Measurements from ENCODE around the gene ADAM19.

The ADAM19 gene

DNA sequence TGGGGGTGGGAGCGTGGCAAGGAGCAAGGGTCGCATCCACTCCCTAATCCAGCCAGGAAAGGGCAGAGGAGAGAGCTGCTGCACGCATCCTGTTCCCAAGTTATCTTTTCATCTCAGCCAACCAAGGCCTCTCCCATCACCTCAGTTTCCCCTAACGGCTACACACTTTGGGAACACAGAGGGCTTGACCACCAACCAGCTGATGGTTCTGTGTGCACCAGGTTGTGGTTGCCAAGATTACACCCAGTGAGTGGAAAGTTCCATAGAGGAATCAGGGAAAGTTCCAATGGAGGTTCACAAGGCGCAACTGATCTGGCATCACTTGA is 53.9 kb downstream of the ADAM19 start:
- Histone ChIP-seq H3K36me3 (ENCODE audit: control insufficient read depth, insufficient read depth, low read length, severe bottlenecking) (no peaks in the 10 kb centered on the region), H3K9me3 (ENCODE audit: control insufficient read depth, low read length) (no peaks in the 10 kb centered on the region), H3K4me1 (ENCODE audit: control insufficient read depth, insufficient read depth, low read length) (peaks cover 19% of the 10 kb centered on the region), H3K27me3 (replicated peaks; ENCODE audit: control insufficient read depth, insufficient read depth, low read length) (no peaks in the 10 kb centered on the region), H3K4me3 (ENCODE audit: low read length) (no peak overlapping the region), H3K9ac (ENCODE audit: low read length) (no peak overlapping the region)
- DNase-seq (ENCODE audit: low read depth), result no peak

DNA sequence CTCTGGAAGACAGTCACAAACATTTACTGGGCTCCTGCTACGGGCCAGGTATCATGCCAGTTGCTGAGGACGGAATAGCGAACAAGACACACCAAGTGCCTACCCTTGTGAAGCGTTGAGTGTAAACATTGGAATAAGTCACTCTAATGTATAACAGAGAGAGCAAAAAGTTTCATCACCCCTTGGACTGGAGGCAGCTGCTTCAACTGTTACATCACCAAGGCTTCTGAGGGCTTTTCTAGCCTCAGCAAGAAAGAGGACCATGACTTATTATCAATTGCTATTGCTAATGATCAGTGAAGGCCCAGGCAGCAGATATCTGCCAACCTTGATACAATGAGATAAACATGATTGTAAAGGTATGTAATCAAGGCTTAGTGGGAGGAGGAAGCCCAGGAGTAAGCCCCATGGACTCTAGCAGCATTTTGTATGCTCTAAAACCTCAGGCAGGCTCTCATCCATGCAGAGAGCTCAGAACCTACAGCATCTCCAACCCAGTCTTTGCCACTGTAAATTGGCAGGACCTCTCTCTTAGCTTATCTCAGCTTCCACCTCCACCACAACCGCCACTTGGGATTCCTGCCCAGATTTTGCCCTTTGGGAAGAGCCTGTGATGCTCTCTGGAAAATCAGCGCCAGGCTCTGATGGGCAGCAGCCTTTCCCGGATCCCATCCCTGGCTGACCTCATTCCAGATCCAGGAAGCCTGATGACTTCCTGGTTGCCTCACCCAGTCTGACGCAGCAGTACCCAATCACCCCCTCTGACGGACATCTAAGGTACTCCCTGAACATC is 54.5 kb downstream of the ADAM19 start:
- peak; percentile 64 for DNase-seq (ENCODE audit: low read depth)
- no peaks in the 10 kb centered on the region for H3K27me3 ChIP-seq (replicated peaks; ENCODE audit: control insufficient read depth, insufficient read depth, low read length)
- no peak overlapping the region for H3K4me3 ChIP-seq (ENCODE audit: low read length)
- H3K4me1 ChIP-seq (ENCODE audit: control insufficient read depth, insufficient read depth, low read length), result peaks cover 24% of the 10 kb centered on the region
- no peak overlapping the region for H3K9ac ChIP-seq (ENCODE audit: low read length)
- no peaks in the 10 kb centered on the region for H3K36me3 ChIP-seq (ENCODE audit: control insufficient read depth, insufficient read depth, low read length, severe bottlenecking)
- H3K9me3 ChIP-seq (ENCODE audit: control insufficient read depth, low read length), result no peaks in the 10 kb centered on the region

DNA sequence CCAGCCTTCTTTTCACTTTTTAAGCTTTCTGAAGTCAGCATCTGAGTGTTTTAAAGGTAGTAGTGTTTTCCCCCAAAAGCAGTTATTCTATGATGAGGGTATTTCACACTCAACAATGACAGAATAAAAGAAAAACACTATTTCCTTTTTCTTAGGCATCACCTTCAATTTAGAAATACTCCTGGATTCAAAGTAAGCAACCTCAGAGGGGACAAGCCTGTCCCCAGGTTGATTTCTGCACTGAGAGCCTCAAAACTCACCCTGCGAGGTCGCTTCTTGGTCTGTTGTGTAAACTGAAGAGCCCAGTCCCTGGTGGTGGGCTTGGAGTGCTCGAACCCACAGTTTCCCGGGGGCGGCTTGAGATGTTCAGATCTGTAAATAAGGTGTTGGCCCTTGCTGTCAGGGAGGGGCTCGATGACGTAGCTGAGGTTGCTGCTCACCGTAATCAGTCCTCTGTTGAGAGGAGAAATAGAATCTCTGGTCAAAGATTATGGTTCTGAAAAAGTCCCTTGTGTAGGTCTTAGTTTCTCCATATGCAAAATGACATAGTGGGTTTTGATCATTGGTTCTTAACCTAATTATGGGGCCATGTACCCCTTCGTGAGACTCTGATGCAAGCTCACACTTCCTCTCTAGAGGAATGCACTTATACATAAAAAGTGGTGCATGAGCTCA is 55.9 kb downstream of the ADAM19 start:
- Histone ChIP-seq H3K27me3 (replicated peaks; ENCODE audit: control insufficient read depth, insufficient read depth, low read length) (no peaks in the 10 kb centered on the region), H3K9ac (ENCODE audit: low read length) (no peak overlapping the region), H3K36me3 (ENCODE audit: control insufficient read depth, insufficient read depth, low read length, severe bottlenecking) (no peaks in the 10 kb centered on the region), H3K9me3 (ENCODE audit: control insufficient read depth, low read length) (no peaks in the 10 kb centered on the region), H3K4me1 (ENCODE audit: control insufficient read depth, insufficient read depth, low read length) (peaks cover 29% of the 10 kb centered on the region), H3K4me3 (ENCODE audit: low read length) (no peak overlapping the region)
- no peak for DNase-seq (ENCODE audit: low read depth)

DNA sequence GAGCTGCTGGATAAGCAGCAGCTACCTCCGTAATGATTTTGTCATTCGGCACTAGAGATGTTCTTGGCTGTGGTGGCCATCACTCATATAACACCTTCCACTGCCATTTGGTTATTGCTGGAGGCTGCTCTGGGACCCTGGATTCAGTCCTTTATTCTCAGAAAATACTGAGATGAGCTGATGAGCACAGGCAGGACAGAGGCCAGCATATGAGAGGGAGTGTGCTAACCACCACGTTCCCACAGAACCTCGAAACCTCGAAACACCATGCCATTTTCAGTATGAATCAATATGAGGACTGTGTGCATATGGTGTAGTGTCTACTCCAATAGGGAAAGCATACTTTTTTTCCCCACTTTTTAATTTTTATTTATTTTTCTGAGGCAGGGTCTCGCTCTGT is 56.6 kb downstream of the ADAM19 start:
- Histone ChIP-seq H3K4me1 (ENCODE audit: control insufficient read depth, insufficient read depth, low read length) (peaks cover 29% of the 10 kb centered on the region), H3K36me3 (ENCODE audit: control insufficient read depth, insufficient read depth, low read length, severe bottlenecking) (no peaks in the 10 kb centered on the region), H3K27me3 (replicated peaks; ENCODE audit: control insufficient read depth, insufficient read depth, low read length) (no peaks in the 10 kb centered on the region), H3K9me3 (ENCODE audit: control insufficient read depth, low read length) (no peaks in the 10 kb centered on the region), H3K4me3 (ENCODE audit: low read length) (no peak overlapping the region), H3K9ac (ENCODE audit: low read length) (no peak overlapping the region)
- DNase-seq (ENCODE audit: low read depth), result no peak

DNA sequence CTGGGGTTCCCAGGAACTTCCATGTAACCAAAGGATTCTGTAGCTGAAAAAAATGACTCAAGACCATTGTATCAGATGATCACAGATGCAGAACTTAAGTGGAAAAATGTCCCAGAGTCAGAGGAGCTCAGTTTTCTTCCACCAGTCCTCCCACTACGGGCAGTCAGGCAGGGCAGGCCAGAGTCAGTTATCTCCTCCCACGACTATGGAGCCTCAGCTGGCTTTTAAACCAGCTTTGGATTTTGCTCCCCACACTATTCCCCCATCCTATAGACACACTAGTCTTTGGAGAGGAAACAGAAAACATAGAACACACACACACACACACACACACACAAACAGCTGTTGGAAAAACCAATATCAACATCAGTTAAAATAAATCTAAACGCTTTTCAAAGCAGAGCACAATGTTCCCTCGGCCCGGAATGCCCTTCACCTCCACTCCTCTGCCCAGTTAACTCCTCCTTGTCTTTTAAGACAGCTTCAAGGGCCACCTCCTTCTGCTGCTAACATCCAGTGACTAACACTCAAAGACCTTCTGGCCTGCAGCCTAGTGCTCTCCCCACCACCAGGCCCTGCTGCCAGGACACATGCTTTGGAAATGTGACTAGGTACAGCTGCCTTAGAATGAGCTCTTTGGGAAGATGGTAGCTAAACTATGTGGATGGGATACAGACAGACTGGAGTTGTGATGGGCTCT is 58.8 kb downstream of the ADAM19 start:
- no peaks in the 10 kb centered on the region for H3K9me3 ChIP-seq (ENCODE audit: control insufficient read depth, low read length)
- H3K4me1 ChIP-seq (ENCODE audit: control insufficient read depth, insufficient read depth, low read length), result peaks cover 33% of the 10 kb centered on the region
- no peaks in the 10 kb centered on the region for H3K36me3 ChIP-seq (ENCODE audit: control insufficient read depth, insufficient read depth, low read length, severe bottlenecking)
- peak overlapping the region; percentile 48 for H3K9ac ChIP-seq (ENCODE audit: low read length)
- no peaks in the 10 kb centered on the region for H3K27me3 ChIP-seq (replicated peaks; ENCODE audit: control insufficient read depth, insufficient read depth, low read length)
- peak; percentile 70 for DNase-seq (ENCODE audit: low read depth)
- peak overlapping the region; percentile 15 for H3K4me3 ChIP-seq (ENCODE audit: low read length)

DNA sequence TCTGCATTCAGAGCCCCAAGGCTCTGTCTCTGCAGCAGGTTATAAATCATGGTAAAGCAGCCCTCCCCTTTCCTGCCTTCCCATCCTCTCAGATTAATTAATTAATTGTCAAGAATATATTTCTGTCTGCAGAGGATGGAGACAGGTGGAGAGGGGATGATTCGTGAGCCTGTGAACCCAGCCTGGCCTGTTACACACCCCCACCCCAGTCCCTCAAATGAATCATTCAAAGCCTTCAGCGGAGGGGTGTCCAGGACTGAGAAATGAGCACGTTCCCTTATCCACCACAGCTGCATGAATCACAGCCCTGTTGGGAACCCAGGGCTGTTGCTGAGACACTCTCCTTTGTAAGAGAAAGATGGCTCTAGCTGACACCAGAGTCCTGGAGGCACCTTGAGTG is 59.6 kb downstream of the ADAM19 start:
- H3K27me3 ChIP-seq (replicated peaks; ENCODE audit: control insufficient read depth, insufficient read depth, low read length), result no peaks in the 10 kb centered on the region
- no peaks in the 10 kb centered on the region for H3K36me3 ChIP-seq (ENCODE audit: control insufficient read depth, insufficient read depth, low read length, severe bottlenecking)
- DNase-seq (ENCODE audit: low read depth), result peak; percentile 78
- H3K4me1 ChIP-seq (ENCODE audit: control insufficient read depth, insufficient read depth, low read length), result peaks cover 36% of the 10 kb centered on the region
- H3K4me3 ChIP-seq (ENCODE audit: low read length), result peak overlapping the region; percentile 15
- H3K9me3 ChIP-seq (ENCODE audit: control insufficient read depth, low read length), result no peaks in the 10 kb centered on the region
- H3K9ac ChIP-seq (ENCODE audit: low read length), result peak overlapping the region; percentile 48

DNA sequence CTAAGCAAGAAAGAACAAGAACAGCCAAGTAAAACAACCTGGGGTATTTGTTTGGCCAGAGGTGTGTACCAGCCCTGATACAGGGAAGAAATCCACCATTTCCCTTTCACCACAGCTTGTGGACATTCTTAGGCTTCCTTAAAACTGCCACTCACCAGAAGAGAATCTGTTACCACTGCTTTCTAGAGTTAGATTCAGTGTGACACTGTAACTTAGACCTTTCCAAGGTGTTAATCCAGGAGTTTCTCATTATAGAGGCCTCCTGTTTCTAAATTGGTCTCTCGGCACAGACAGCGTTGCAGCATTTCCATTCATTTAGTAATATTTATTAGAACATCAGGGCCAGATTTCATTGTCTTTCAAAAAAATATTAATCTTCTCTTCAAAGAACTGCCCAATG is 60.6 kb downstream of the ADAM19 start:
- H3K9me3 ChIP-seq (ENCODE audit: control insufficient read depth, low read length), result no peaks in the 10 kb centered on the region
- no peak overlapping the region for H3K9ac ChIP-seq (ENCODE audit: low read length)
- H3K4me3 ChIP-seq (ENCODE audit: low read length), result no peak overlapping the region
- H3K27me3 ChIP-seq (replicated peaks; ENCODE audit: control insufficient read depth, insufficient read depth, low read length), result no peaks in the 10 kb centered on the region
- H3K4me1 ChIP-seq (ENCODE audit: control insufficient read depth, insufficient read depth, low read length), result peaks cover 35% of the 10 kb centered on the region
- no peak for DNase-seq (ENCODE audit: low read depth)
- H3K36me3 ChIP-seq (ENCODE audit: control insufficient read depth, insufficient read depth, low read length, severe bottlenecking), result no peaks in the 10 kb centered on the region

DNA sequence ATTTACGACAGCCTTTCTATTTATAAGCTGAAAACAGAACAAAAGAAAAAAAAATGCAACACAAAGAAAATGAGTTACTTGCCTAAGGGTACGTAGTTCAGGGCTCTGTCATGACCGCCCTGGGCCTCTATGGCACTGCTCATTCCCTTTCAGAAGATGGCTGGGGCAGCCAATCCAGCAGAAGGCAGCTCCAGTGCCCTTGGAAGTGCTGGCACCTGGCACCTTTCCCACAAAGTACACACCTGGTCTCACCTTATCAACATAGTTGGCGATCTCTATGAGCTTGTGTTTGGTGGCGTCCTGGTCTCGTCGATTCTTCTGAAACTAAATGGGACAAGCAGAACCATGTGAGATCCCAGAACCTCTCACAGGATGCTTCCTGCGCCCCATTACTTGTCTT is 62.4 kb downstream of the ADAM19 start:
- DNase-seq (ENCODE audit: low read depth), result no peak
- H3K9me3 ChIP-seq (ENCODE audit: control insufficient read depth, low read length), result no peaks in the 10 kb centered on the region
- H3K4me1 ChIP-seq (ENCODE audit: control insufficient read depth, insufficient read depth, low read length), result peaks cover 35% of the 10 kb centered on the region
- no peaks in the 10 kb centered on the region for H3K36me3 ChIP-seq (ENCODE audit: control insufficient read depth, insufficient read depth, low read length, severe bottlenecking)
- H3K9ac ChIP-seq (ENCODE audit: low read length), result no peak overlapping the region
- no peaks in the 10 kb centered on the region for H3K27me3 ChIP-seq (replicated peaks; ENCODE audit: control insufficient read depth, insufficient read depth, low read length)
- H3K4me3 ChIP-seq (ENCODE audit: low read length), result no peak overlapping the region

DNA sequence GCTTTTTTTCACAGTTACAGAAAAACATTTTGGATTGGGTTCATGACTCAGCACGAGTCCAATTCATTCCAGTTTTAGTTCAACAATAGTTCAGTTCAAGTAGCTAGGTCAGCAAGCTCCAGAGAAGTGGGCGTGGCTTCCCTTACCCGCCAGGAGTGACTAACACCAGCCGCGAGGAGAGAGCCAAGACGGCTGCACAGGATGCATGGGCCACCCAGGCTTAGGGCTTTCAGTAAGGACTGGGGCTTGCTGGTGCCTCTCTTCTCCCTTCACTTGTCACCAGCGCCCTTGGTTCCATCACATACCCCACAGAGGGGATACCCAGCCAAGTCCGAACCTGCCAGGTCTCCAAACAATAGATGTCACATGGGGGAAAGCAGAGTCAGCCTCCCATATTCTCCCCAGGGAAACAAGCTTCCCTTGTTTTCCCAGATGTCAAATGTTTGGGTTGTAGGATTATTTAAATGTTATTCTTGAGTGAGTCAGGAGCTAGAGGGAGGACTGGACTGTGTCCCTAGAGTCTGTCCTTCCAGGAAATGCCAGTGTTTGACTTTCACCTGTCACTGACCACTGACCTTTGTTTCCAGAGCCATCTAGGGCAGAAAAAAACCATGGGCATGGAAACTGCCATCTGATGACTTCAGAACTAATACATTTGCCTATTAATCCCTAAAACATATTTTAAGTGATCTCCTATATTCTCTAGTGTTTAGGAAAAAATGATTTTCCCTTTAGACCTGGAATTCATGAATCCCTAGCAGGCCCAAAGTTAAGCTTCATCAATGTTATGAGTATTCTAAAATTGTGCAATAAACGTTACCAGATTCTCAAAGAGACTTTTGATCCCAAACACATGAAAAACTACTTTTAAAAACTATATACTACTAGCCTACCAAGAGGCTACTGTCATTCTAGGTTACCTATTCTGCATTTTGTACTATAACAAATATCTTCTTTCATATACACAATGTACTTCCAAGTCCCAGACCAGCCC is 63.6 kb downstream of the ADAM19 start:
- Histone ChIP-seq H3K4me3 (ENCODE audit: low read length) (no peak overlapping the region), H3K36me3 (ENCODE audit: control insufficient read depth, insufficient read depth, low read length, severe bottlenecking) (no peaks in the 10 kb centered on the region), H3K9me3 (ENCODE audit: control insufficient read depth, low read length) (no peaks in the 10 kb centered on the region), H3K27me3 (replicated peaks; ENCODE audit: control insufficient read depth, insufficient read depth, low read length) (no peaks in the 10 kb centered on the region), H3K9ac (ENCODE audit: low read length) (no peak overlapping the region), H3K4me1 (ENCODE audit: control insufficient read depth, insufficient read depth, low read length) (peaks cover 28% of the 10 kb centered on the region)
- peak; percentile 97 for DNase-seq (ENCODE audit: low read depth)

DNA sequence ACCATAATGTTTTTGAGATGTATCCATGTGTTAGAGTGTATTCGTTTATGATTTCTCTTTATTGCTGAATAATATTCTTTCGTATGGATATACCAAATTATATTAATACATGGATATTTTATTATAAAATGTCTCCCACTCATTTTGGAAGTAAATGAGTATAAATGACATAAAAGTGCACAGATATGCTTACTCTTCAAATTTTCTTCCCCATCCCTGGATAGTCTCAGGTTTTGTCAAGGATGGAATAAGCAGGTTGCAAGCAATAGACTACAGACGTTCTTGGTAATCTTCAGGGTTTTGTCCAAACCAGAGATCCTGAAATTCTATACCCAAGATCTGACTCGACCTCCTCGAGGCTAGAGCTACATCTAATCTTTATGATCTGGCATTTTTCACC is 64.9 kb downstream of the ADAM19 start:
- Histone ChIP-seq H3K36me3 (ENCODE audit: control insufficient read depth, insufficient read depth, low read length, severe bottlenecking) (no peaks in the 10 kb centered on the region), H3K27me3 (replicated peaks; ENCODE audit: control insufficient read depth, insufficient read depth, low read length) (no peaks in the 10 kb centered on the region), H3K4me1 (ENCODE audit: control insufficient read depth, insufficient read depth, low read length) (peaks cover 15% of the 10 kb centered on the region), H3K9me3 (ENCODE audit: control insufficient read depth, low read length) (no peaks in the 10 kb centered on the region), H3K4me3 (ENCODE audit: low read length) (no peak overlapping the region), H3K9ac (ENCODE audit: low read length) (no peak overlapping the region)
- no peak for DNase-seq (ENCODE audit: low read depth)
